Activated naive CD8-positive, alpha-beta T cell treated with anti-CD3 and anti-CD28 coated beads for 36 hours (primary cell): ENCODE measurements around the gene MAEA. TPM values are rescaled to one million over a fixed set of nuclear protein-coding genes. Genes with fewer than 3 reads are reported as not detected.

Experiments
- DNase-seq: peaks from one replicate; pipeline ENCODE4 v3.0.0; 2021
- H3K27ac Mint-ChIP-seq: one replicate; pipeline ENCODE4 v1.8.0; 2022; ENCODE audit warnings: mild to moderate bottlenecking, moderate library complexity, mixed read lengths
- H3K27me3 Mint-ChIP-seq: one replicate; pipeline ENCODE4 v1.8.0; 2022; ENCODE audit warnings: mild to moderate bottlenecking, mixed read lengths
- H3K36me3 Mint-ChIP-seq: one replicate; pipeline ENCODE4 v1.8.0; 2021; ENCODE audit warnings: mild to moderate bottlenecking, mixed read lengths
- H3K4me1 Mint-ChIP-seq: one replicate; pipeline ENCODE4 v1.8.0; 2021; ENCODE audit warnings: mixed read lengths
- H3K4me3 Mint-ChIP-seq: one replicate; pipeline ENCODE4 v1.8.0; 2022; ENCODE audit warnings: mild to moderate bottlenecking, moderate library complexity, mixed read lengths
- H3K9me3 Mint-ChIP-seq: one replicate; pipeline ENCODE4 v1.8.0; 2022; ENCODE audit warnings: mixed read lengths
- total RNA-seq, 2 experiments: library from RNA; stranded (reverse); gene quantifications; one replicate each; pipeline ENCODE4 v1.2.3, GENCODE V29; 2021

The MAEA gene
- total RNA-seq, 2 experiments from 2014 or later, result 51.3 to 53.2 TPM

DNA sequence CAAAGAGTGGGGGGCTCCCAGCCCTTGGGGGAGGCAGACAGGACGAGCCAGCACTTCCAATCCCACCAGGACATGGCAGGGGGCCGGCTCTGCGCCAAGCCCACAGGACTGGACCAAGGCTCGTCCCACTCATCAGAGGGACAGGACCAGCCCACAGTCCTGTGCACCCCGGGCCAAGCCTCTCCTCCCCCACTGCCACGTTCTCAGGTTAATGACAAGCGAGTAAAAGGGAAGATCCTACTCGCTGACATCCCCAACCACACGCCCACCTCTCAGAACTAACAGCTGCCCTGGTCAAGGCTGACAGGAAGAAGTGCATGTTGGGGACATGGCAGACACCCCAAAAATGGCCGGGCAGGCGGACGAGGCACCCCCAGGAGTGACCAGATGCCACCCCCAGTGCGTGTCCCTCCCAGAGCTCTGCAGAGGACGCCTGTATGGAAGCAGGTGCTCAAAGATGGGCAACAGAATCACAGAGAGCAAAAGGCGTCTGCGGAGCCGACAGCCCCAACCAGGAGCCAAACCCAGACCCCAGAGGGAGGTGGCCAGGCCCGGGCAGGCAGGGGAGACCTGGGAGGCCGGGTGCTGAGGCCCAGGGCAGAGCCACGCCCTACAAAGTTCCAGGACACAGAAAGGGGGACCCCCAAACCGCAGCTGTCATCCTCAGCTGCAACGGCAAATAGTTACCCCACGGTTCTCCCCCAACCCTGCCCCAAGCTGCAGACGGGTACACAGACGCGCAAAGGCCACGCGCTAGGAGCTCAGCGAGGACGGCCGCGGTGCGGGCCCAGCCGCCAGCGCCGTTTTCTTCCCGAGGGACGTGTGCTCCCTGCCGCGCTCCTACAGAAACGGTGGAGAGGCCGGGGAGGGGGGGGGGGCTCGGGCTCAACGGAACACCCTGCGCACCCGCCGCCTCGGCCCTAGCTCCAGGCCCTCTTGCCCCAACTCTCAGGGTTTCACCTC lies 42.5 kb upstream of the MAEA start:
- peak overlapping the region; percentile 93 for H3K27ac Mint-ChIP-seq
- DNase-seq, result peak; percentile 41
- peak overlapping the region; percentile 90 for H3K4me3 Mint-ChIP-seq
- peaks cover 28% of the 10 kb centered on the region for H3K36me3 Mint-ChIP-seq
- peaks cover 2% of the 10 kb centered on the region for H3K9me3 Mint-ChIP-seq
- peaks cover 55% of the 10 kb centered on the region for H3K4me1 Mint-ChIP-seq
- no peaks in the 10 kb centered on the region for H3K27me3 Mint-ChIP-seq

- H3K4me3 Mint-ChIP-seq, result peak overlapping the region; percentile 90
- no peaks in the 10 kb centered on the region for H3K27me3 Mint-ChIP-seq
- no peak for DNase-seq
- peaks cover 55% of the 10 kb centered on the region for H3K4me1 Mint-ChIP-seq
- peaks cover 2% of the 10 kb centered on the region for H3K9me3 Mint-ChIP-seq
- peak overlapping the region; percentile 93 for H3K27ac Mint-ChIP-seq
- H3K36me3 Mint-ChIP-seq, result peaks cover 33% of the 10 kb centered on the region
These were observed 41.8 kb upstream of the MAEA start for GRCh38 chr4:1247864-1248244.

- peak; percentile 91 for DNase-seq
- Mint-ChIP-seq H3K4me3 (peak within 1 kb of the TSS; percentile 90), H3K9me3 (peaks cover 7% of the 10 kb centered on the region), H3K27ac (peak within 1 kb of the TSS; percentile 94), H3K36me3 (peaks cover 39% of the 10 kb centered on the region), H3K4me1 (peaks cover 57% of the 10 kb centered on the region), H3K27me3 (no peaks in the 10 kb centered on the region)
These were observed 41.2 kb upstream of the MAEA start, which contains the start of gene CTBP1 for GRCh38 chr4:1248245-1249147. TSS of gene CTBP1 (minus strand) at chr4:1249130. CDS start at chr4:1241331, 7,799 bp downstream.

DNA sequence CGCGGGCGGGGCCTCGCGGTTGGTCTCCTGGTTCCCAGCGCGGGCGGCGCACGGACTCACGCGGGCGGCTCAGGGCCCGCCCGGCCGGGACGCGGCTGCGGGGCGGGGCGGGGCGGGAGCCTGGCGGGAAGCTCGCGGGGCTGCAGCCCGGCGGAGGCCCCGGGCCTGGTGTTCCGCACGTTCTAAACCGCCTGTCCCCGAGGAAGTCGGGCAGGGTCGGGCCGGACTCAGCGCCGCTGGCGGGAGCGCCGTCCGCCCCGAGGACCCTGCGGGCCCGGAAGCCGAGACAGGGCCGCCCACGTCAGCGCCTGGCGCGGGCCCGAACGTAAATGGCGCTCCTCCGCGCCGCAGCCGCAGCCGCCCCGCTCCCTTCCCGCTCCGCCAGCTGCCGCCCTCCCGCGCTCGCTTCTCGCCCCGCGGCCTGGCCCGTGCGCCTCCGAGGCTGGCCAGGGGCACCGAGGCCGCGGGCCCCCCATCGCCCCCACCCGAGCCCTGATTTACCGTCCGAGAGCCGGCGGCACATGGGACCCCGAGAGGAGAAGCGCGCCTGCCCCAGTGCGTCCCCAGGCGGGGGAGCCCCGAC lies 40.5 kb upstream of the MAEA start:
- peak; percentile 89 for DNase-seq
- Mint-ChIP-seq H3K27me3 (no peaks in the 10 kb centered on the region), H3K4me1 (peaks cover 59% of the 10 kb centered on the region), H3K27ac (peak overlapping the region; percentile 94), H3K4me3 (peak overlapping the region; percentile 89), H3K36me3 (peaks cover 46% of the 10 kb centered on the region), H3K9me3 (peaks cover 12% of the 10 kb centered on the region)

DNA sequence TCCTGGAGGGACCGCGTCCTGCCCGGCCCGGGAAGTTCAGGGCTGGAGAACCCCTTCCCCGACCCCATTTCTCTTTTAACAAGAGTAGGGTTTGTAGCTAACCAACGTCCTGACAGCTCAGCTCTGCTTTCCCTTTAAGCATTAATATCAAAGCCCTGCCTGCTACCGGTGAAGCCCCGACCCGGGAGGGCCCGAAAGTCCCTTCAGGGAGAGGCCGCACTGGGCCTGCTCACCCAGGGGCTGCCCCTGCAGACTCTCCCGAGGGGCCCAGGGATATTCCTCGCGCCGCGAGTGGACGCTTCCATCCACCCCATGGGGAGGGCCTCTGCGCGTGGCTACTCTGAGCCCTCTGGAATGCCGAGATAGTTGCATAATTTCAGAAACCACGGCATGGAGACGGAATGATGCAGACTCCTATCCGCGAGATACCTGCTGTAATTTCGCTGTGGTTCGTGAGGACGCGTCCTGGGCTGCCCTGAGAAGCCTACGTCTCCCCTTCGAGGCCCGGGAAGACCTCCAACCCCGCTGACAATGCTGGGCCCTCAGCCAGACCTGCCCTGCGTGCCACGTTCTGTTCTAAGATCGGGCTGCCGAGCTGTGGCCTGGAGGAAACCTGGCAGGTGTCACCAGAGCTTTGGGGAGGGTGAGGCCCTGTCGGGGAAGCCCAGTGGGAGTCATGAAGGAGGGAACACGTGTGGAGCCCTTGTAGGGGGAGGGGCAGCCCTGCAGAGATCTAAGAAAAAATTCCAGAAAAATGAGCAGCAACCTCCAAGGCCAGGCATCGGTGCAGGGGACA lies 39.8 kb upstream of the MAEA start:
- H3K9me3 Mint-ChIP-seq, result peaks cover 18% of the 10 kb centered on the region
- peak overlapping the region; percentile 89 for H3K4me3 Mint-ChIP-seq
- peak; percentile 65 for DNase-seq
- H3K4me1 Mint-ChIP-seq, result peaks cover 59% of the 10 kb centered on the region
- no peaks in the 10 kb centered on the region for H3K27me3 Mint-ChIP-seq
- peak overlapping the region; percentile 94 for H3K27ac Mint-ChIP-seq
- H3K36me3 Mint-ChIP-seq, result peaks cover 52% of the 10 kb centered on the region

- no peaks in the 10 kb centered on the region for H3K27me3 Mint-ChIP-seq
- peaks cover 19% of the 10 kb centered on the region for H3K9me3 Mint-ChIP-seq
- H3K27ac Mint-ChIP-seq, result peak overlapping the region; percentile 94
- peak overlapping the region; percentile 89 for H3K4me3 Mint-ChIP-seq
- H3K36me3 Mint-ChIP-seq, result peaks cover 55% of the 10 kb centered on the region
- peaks cover 60% of the 10 kb centered on the region for H3K4me1 Mint-ChIP-seq
- DNase-seq, result no peak
These were observed 39.2 kb upstream of the MAEA start for GRCh38 chr4:1250527-1250812.

- Mint-ChIP-seq H3K9me3 (peaks cover 23% of the 10 kb centered on the region), H3K27me3 (no peaks in the 10 kb centered on the region), H3K27ac (peak overlapping the region; percentile 94), H3K4me3 (peak overlapping the region; percentile 89), H3K36me3 (peaks cover 60% of the 10 kb centered on the region), H3K4me1 (peaks cover 63% of the 10 kb centered on the region)
- no peak for DNase-seq
These were observed 38.5 kb upstream of the MAEA start for GRCh38 chr4:1250921-1251772.

- Mint-ChIP-seq H3K36me3 (peaks cover 60% of the 10 kb centered on the region), H3K4me1 (peaks cover 58% of the 10 kb centered on the region)
These were observed 38.0 kb upstream of the MAEA start for GRCh38 chr4:1251773-1252066.

GRCh38 chr4:1252928-1253492 lies 36.7 kb upstream of the MAEA start:
- Mint-ChIP-seq H3K4me1 (peaks cover 55% of the 10 kb centered on the region), H3K4me3 (peak overlapping the region; percentile 18), H3K27ac (peak overlapping the region; percentile 79), H3K27me3 (no peaks in the 10 kb centered on the region), H3K36me3 (peaks cover 60% of the 10 kb centered on the region), H3K9me3 (peaks cover 29% of the 10 kb centered on the region)
- DNase-seq, result no peak

More at GRCh38 chr4:1251773-1252066, 38.0 kb upstream of the MAEA start:
- Mint-ChIP-seq H3K9me3 (peaks cover 23% of the 10 kb centered on the region), H3K27ac (peak overlapping the region; percentile 4), H3K4me3 (peak overlapping the region; percentile 89), H3K27me3 (no peaks in the 10 kb centered on the region)
- no peak for DNase-seq

- Mint-ChIP-seq H3K36me3 (peaks cover 65% of the 10 kb centered on the region), H3K4me3 (no peak overlapping the region), H3K27ac (peak overlapping the region; percentile 12), H3K9me3 (peaks cover 34% of the 10 kb centered on the region), H3K27me3 (no peaks in the 10 kb centered on the region), H3K4me1 (peaks cover 60% of the 10 kb centered on the region)
- DNase-seq, result no peak
These were observed 35.9 kb upstream of the MAEA start for GRCh38 chr4:1253831-1254230.

DNA sequence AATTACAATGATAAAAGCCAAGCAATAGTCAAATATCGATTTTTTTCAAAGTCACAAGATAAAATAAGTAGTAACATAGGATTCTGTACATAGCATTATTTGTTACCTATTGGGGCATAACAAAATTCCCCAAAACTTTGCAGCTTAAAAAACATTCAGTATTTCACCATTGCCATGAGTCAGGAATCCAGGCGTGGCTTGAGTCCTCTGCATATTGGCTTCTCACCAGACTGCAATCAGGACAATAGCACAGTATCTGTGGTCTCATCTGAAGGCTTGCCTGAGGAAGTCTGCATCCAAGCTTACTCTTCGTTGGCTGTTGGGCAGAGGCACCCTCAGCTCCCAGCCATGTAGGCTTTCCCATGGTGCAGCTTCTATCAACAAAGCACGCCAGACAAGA lies 34.5 kb upstream of the MAEA start:
- Mint-ChIP-seq H3K4me1 (peaks cover 66% of the 10 kb centered on the region), H3K27me3 (no peaks in the 10 kb centered on the region), H3K4me3 (no peak overlapping the region), H3K27ac (no peak overlapping the region), H3K36me3 (peaks cover 61% of the 10 kb centered on the region), H3K9me3 (peaks cover 34% of the 10 kb centered on the region)
- DNase-seq, result no peak

- H3K9me3 Mint-ChIP-seq, result peaks cover 32% of the 10 kb centered on the region
- H3K27me3 Mint-ChIP-seq, result no peaks in the 10 kb centered on the region
- peaks cover 66% of the 10 kb centered on the region for H3K4me1 Mint-ChIP-seq
- H3K4me3 Mint-ChIP-seq, result no peak overlapping the region
- DNase-seq, result no peak
- peak overlapping the region; percentile 86 for H3K27ac Mint-ChIP-seq
- H3K36me3 Mint-ChIP-seq, result peaks cover 56% of the 10 kb centered on the region
These were observed 34.0 kb upstream of the MAEA start for GRCh38 chr4:1255699-1256098.

DNA sequence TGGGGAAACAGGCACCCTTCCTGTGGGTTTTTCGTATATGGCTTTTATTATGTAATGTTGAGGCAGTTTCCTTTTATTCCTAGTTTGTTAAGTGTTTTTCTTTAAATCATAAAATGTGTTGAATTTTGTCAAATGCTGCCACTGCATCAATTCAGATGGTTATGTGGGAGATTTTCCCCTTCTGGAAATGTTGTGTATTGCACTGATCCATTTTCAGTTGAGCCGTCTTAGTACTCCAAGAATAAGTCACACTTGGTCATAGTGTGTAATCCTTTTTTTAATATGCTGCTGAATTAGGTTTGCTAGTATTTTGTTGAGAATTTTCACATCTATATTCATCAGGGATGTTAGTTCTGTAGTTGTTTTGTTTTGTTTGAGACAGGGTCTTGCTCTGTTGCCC lies 31.2 kb upstream of the MAEA start:
- Mint-ChIP-seq H3K36me3 (peaks cover 30% of the 10 kb centered on the region), H3K4me1 (peaks cover 42% of the 10 kb centered on the region), H3K27me3 (no peaks in the 10 kb centered on the region), H3K9me3 (peaks cover 26% of the 10 kb centered on the region), H3K27ac (no peak overlapping the region), H3K4me3 (no peak overlapping the region)
- DNase-seq, result no peak
